Left cardiac atrium (tissue), 4 donors: ENCODE measurements around the gene PAH. TPM values are rescaled to one million over a fixed set of nuclear protein-coding genes. Genes with fewer than 3 reads are reported as not detected.
A peak's percentile ranks its signal among the peaks of the same experiment; 100 is the strongest.

Experiments
- ATAC-seq, 2 donors: fragments of 200-7000 bp; cut with Tn5 transposase; one replicate each; pipeline ENCODE4 v1.9.1; 2020; ENCODE audit warnings: mild to moderate bottlenecking in 2 of 2, moderate library complexity in 2 of 2
- DNase-seq: peaks from one replicate; pipeline ENCODE4 v3.0.0-alpha.2; 2020
- intact Hi-C, 2 donors: fragments of 100-400 bp; cut with DNase I; formaldehyde crosslinking; loops; one replicate each; pipeline versions ENCODE4 v1.14.1 to v1.15.1; 2022 to 2023
- total RNA-seq, 2 donors: library from RNA; stranded (reverse); fragmentation: NEBNext Ultra II Directional; extraction: Animal tissue kit (Norgen Biotek cat#: 25700); gene quantifications; one replicate each; pipeline ENCODE4 v1.2.1, GENCODE V29; 2021
- donor health status: DM: no; HTN: yes; CAD: no.
- donor health status: DM: no; HTN: yes; CAD: no; lungs with severe emphysema.
- donor health status: DM: yes; HTN: yes; CAD: no.
- donor health status: Dilated cardiomyopathy.

PAH gene
- total RNA-seq, 2 donors from 2014 or later = 0.32 TPM; not detected in 1

DNA sequence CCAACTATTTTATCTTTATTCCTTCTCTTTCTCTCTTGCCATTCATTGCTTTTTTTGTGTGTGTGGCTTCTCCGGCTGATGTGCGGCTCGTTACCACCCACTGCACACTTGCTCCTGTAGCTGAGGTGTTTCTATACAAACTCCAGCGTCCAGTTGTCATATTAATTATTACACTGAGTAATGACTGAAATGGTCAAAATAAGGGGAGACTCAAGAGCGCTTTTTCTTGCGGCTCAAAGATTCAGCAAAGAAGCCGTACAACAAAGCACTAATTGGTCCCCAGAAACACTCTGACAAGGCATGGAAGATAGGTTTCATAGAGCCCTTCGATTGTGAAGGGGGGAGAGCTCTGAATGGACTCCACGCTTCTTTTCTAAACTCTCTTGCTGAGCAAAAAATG lies 34.8 kb upstream of the PAH start:
- no peak for ATAC-seq
- DNase-seq = no peak
- intact Hi-C loops = no loop called here

DNA sequence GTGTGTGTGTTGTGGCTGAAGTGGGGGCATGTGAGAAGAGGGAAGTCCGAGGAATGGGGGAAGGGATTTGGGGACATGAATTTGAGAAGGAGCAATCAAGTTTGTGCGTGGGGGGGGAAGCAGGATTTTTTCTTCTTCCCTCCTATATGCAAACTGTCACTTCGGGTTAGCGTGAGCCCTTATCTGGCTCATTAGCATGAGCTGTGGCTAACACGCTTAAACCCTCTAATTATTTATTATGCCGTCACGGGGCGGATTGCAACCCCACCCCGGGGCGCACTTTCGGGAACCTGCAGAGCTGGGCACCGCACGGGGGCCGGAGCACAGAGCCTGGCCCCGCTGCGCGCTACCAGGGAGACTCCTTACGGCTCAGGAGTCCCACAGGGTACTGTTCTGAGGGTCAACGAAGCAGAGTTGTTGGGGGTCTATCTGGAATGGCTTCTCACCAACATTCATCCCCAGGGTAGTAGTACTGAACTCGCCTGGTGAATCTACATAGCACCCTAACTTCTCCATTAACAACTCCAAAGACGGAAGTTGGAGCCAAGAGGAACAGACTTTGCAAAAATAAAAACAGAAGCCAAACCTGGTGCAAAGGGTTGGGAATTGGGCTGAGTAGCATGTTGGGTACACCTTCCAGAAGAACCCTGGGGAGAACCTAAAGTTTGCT lies 34.0 kb upstream of the PAH start:
- intact Hi-C loops = no loop called here
- ATAC-seq (no peak), DNase-seq (no peak)

DNA sequence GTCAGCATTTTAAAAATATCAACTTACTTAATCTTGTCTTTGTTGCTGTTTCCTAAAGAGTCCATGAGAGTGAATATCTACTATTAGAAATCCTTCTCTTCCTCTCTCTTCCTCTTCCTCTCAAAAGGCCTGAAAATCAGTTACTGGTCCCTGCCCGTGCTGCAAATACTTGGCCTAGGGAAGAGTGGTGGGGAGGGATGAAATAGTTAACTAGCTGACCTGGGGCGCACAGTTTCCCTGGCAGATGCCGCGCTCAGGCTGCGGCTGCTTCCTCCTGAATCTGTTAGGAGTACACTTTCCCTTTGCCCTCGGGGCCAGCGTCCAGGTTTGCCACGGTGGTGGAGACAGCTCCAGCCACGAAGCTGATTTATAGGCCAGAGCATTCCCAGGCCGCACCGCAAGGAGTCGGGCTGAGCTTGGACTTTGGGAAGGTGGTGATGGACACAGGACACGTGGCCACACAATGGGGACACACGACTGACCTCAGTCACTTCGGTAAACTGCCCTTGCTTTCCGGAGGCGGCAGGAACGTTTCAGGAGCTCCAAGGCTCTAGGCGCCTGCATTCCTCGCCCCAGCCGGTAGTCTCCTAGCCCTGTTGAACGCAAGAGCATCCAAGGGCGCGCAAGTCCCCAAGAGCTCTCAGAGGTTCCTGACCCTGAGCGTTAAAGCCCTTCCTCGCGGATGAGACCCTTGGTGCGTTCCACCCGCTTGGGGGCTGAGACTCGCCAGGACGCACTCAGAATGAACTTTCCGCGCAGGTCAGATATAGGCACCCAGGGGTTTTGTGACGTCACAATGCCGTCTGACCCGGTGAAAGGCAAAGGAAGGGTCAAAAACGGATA lies 33.3 kb upstream of the PAH start:
- ATAC-seq (no peak), DNase-seq (no peak)
- intact Hi-C loops = no loop called here

DNA sequence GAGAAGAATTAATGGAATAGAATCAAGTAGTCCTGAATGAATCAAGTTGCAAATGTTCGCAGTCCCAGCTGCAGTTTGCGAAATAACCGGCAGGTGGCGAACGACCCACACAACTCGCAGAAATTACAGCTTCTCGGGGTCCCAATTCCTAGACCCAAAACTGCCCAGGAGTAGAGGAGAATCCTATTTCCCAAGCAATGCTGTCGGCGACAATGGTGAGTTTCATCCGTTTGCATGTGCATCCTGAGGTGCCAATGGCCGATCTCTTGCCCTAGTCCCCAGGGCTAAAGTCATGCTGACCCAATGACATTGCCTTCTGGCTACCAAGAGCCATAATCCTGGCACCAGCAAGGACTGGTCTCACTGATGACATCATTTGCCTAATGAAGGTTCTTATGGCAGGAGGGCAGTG lies 31.9 kb upstream of the PAH start:
- no peak for ATAC-seq
- intact Hi-C loops = loop anchor here (5.0 kb wide), 1 partner anchor 598 kb away; no protein-coding TSS in a partner anchor
- no peak for DNase-seq

DNA sequence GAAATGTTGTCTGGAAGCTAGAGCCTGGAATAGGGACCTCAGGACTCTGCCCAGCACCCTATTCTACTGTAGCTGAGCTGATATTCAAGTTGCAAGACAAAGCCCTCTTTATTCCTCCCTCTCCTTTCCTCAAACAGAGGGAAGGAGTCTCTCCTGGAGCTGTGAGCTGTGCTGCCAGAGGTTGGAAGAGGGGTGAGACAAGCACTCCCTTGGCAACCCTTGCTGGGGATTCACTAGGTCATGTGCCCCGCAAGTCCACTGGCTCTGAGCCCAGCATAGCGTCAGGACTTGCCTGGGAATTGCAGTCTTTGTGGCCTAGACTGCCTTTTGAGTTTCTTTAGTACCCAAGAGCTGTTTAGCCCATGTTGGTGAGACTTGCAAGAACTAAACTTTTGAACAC lies 29.0 kb upstream of the PAH start:
- intact Hi-C loops = loop anchor here (5.0 kb wide), 1 partner anchor 601 kb away; no protein-coding TSS in a partner anchor
- ATAC-seq (no peak), DNase-seq (no peak)

DNA sequence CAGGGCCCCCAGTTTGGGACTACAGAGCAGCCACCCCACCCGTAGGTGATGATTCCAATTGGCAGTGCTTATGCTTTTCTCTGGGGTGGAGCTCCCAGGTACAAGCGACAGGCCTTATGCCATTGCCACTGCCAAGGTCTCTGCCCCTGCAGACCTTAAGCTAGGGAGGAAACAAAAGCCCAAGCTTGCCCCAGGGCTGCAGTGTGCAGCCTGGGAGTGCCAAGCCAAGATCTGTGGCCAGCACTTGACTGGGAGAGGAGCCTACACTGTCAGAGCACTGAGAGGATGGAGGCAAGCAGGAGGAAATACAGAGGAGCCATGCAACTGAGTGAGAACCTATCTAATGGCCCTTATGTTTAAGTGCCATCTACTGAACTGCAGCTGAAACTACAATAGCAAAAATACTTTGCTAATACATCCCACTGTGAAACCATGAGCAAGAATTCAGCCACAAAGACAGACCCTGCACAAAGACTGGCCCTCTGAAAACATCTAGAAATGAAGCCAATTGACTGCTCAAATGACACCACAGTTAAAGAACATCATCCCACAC lies 22.7 kb upstream of the PAH start:
- no peak for DNase-seq
- intact Hi-C loops = no loop called here
- no peak for ATAC-seq

DNA sequence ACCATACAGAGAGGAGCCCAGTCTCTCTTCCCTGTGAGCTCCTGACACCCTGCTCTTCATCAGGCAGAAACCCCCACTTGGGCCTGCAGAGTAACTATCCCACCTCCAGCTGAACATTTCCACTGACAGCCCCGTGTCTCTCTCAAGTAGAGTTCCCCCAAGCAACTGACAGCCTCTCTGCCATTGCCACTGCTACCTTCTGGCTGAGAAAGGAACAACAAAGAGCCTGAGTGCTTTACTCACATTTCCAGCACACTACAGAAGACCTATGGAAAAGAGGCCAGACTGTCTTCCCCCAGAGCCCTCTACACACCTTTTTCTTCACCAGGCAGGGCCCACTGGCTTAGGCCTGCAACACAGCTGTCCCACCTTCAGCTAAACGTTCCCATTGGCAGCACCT lies 22.0 kb upstream of the PAH start:
- intact Hi-C loops = no loop called here
- ATAC-seq (no peak), DNase-seq (no peak)

DNA sequence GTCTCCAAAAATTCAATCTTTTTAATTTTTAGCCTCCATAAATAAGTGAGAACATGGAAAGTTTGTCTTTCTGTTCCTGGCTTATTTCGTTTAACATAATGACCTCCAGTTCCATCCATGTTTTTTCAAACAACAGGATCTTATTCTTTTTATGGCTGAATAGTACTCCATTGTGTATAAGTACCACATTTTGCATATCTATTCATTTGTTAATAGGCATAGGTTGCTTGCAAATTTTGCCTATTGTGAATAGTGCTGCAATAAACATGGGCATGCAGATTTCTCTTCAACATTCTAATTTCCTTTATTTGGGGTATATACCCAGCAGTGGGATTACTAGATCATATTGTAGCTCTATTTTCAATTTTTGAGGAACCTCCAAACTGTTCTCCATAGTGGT lies 16.1 kb upstream of the PAH start:
- ATAC-seq (no peak), DNase-seq (no peak)
- intact Hi-C loops = no loop called here

DNA sequence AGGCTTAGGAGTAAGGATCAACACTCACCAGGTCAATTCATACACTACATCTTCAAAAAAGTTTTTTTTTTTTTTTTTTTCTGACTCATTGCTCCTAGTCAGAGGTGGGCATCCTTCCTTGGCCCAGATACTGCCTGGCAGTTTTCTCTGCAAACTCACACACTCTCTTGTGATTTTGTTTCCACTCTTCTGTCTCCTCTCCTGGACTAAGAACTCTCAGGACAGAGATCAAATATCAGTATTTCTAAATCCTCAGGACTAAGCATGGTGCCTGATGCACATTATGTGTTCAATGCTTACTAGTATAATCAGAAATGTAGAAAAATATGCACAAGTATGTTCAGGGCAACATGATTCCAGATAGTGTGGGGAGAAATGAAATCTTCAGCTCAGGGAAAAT lies 10.2 kb upstream of the PAH start:
- DNase-seq (no peak), ATAC-seq (no peak)
- intact Hi-C loops = no loop called here

DNA sequence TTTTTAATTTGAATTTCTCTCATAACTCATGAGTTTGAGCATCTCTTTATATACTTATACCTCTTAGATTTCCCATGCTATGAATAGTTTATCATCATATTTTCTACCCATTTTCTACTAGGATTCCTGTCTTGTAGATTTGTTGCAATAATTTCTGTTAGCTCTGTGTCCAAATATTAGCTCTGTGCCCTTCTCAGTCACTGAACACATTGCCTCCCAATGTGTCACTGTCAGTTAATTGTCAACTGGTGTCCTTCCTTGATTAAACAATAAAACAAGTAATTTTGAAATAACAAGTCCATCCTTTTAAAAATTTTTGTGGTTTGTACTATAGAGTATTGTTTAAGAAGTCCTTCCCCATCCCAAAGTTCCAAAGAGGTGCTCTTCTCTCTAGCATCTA lies 4.2 kb upstream of the PAH start:
- DNase-seq (no peak), ATAC-seq (no peak)
- intact Hi-C loops = no loop called here

DNA sequence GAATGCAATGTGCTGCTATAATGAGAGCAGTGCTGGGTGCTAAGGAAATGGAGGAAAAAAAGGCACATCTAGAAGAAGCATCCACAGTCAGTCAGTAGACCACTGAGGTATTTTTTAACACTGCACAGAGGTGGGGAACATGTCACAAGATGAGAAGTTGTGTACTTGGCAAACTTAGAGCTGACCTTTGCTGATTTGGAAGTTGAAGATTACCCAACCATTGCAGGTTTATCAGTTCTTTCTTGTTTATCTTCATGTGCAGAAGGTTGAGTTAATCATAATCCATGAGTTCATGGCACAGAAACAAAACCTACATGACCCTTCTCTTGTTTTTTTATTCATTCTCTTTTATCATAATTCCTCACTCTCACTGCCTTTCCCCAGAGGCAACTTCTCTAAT lies 3.2 kb upstream of the PAH start:
- intact Hi-C loops = no loop called here
- no peak for ATAC-seq
- no peak for DNase-seq

DNA sequence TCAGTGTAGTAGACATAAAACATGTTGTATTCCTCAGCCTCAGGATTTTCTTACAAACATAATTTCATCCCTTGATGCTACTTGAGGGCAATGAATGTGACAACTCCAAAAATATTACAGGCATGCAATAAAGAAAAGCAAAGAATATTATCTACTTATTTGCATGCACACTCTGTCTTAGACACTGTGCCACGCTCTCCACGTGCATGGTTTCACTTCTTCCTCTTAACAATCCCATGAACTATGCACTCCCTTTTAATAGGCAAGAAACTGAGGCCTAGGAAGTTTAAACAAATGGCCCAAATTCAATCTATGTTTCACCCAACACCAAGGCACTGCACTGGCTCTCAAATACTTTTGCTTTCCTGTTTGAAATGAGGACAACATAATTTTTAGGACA lies 1.8 kb upstream of the PAH start:
- intact Hi-C loops = no loop called here
- DNase-seq (no peak), ATAC-seq (no peak)

DNA sequence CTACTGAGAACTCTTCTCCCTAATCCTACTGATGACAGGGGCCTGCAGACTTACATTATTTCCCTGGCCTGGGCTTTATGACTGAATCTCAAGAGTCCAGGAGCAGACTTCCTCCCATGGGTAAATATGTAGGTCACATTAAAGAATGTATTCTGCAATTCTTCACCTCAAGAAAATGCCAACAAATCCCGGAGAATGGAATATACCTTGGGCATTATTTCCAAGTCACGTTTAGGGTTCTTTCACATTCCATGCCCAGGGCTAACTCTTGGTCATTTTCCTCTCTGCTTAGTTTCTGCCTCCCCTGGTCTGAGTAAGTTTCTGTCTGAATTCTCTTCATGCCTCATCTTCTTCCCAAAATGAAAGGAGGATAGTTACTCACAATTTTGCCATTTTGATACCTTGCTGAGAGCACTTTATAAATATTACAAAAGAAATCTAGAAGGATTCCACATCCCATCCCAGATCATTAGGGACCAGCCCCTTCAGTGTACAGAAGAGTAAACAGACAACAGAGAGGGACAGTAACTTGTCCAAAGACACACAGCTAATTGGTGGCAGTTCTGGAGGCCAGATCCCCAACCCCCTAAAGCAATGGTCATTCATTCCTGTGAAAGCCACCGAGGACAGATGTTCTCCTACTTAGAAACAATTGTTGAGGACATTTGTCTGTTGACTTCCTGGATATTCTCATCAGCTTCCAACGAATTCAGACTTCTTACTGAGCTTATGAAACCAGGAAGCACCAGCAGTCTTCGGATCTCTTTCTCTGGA lies 605 bp downstream of the PAH start:
- intact Hi-C loops = no loop called here
- no peak for DNase-seq

DNA sequence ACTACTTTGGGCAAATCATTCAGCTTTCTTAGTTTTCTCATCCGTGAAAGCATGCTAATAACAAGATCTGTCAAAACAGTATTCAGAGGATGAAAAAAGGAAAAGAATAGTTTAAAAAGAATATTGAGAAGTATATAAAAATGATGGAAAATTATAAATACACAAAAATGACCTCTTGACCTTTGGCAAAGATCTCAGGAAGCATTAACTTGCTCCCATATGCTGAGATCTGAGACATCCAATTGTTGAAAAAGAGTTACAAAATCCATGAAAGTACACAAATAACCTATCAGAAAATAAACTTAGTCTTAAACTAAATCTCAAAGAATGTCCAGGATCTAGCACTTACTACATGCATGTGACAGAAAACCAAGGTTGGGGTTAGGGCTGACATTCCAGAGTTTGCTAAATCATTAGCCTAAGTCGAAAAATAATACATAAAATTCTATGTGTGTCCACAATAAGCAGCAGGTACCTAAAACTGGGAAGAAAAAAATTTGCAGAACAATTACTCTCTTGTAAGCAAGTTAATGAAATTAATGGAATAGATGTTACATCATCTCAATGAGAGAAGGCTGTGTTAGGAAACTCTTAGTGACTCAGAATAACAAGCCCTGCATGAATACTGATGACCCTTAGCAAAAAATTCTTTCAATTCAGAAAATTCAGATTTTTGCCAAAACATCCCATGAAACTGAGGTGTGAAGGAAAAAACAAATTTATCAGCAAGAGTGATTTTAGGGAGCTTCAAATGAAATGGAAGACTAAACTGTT lies 3.4 kb downstream of the PAH start:
- DNase-seq (no peak), ATAC-seq (peak in 1 of 2 donors; percentile 48)
- intact Hi-C loops = no loop called here

More for the DNA sequence above, 605 bp downstream of the PAH start:
- no peak for ATAC-seq

DNA sequence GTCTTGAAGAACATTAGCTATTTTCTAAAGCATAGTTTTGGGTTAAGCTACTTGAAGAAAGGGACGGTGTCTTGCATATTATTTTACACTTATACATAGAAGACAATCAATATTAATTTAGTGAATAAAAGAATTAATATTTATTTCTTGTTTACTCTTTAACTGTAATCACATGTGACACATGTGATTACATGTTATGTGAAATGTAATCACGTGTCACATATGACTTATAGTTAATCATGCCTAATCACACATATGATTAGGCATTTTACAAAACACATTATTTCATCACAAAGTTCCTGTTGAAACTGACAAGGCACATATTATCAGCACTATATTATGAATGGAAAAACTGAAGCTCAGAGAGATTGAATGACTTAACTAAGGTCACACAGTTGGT lies 4.8 kb downstream of the PAH start:
- DNase-seq (no peak), ATAC-seq (no peak)
- intact Hi-C loops = no loop called here

DNA sequence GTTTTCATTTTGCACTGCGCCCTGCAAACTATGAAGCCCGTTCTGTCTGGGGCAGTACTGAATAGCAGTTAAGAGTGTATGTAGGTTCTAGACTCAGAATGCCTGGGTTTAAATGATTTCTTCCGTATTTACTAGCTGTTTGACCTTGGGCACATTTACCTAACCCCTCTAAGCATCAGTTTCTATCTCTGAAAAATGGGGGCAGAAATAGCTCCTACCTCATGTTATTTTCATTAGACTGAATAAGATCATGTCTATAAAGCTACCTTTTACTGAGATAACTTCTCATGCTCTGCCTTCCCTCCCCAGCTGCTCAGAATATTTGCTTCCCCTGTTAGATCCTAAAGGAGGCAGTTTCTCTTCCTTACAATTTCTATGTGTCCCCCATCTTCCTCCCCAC lies 5.7 kb downstream of the PAH start:
- DNase-seq (no peak), ATAC-seq (no peak)
- intact Hi-C loops = no loop called here

DNA sequence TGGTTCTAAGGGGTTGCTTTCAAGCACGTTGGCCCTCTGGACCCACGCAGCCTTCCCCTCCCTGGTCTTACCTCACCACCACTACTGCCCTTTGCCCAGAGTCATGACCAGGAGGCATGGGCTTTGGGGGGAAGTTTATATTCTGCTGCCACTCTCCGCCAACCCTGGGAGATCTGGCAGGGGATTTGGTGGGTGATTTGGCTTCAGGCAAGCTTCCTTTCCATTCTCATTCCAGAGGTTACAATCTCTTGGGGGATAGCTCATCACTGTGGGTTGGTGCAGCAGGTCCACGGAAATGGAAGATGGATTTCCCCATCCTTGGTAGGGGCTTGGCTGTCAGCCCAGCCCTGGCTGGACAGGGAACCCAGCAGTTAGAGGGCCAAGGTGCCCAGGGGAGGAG lies 6.3 kb downstream of the PAH start:
- DNase-seq (no peak), ATAC-seq (no peak)
- intact Hi-C loops = no loop called here

DNA sequence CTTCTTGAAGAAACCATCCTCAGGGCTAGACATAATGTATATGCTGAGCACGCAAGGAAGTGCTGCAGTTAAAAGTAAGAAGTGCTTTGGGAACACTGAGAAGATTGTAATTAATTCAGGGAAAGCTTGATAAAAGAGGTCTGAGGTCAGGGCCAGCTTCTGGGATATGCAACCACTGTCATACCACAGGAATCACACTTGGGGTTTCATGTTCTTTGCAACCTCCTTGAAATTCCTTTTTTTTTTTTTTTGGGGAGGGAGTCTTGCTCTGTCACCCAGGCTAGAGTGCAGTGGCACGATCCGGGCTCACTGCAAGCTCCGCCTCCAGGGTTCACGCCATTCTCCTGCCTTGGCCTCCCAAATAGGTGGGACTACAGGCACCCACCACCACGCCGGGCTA lies 6.9 kb downstream of the PAH start:
- DNase-seq (no peak), ATAC-seq (no peak)
- intact Hi-C loops = no loop called here

DNA sequence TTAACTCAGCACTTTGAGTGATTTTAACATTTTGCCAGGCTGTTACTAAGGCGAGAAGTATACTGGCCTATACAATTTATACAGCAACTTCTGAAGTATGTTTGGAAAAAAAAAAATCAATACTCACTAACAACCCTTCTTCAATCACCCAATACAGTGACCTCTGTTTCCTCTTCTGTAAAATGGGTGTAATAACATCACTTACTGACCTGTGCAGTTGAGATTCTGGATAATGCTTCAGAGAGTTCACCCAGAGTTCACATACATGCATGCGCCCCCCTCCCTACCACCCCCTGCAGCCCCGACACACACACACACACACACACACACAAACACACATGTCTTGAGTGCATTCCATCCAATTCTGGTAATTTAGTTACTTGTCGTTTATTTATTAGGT lies 9.1 kb downstream of the PAH start:
- DNase-seq = no peak
- no peak for ATAC-seq
- intact Hi-C loops = no loop called here
